ENCODE results near the gene ASB4.
"Not testable (repeated sequence)": the region's sequence is repeated elsewhere in the genome, so short reads cannot be mapped to it uniquely, and the experiment has no call there.

Gene ASB4

GRCh38 chr7:95485391-95486123, at the start of gene ASB4:
Gene ASB4 (plus strand): TSS chr7:95485943. CDS start chr7:95485972, 29 bp downstream.
- no peak for DNase-seq

GRCh38 chr7:95436407-95436806, 49.3 kb upstream of the ASB4 start:
- no peak for DNase-seq

GRCh38 chr7:95440394-95441038, 45.2 kb upstream of the ASB4 start:
- no peak for DNase-seq

GRCh38 chr7:95441042-95441823, 44.5 kb upstream of the ASB4 start:
- DNase-seq: no peak

- no peak for DNase-seq
Measured at GRCh38 chr7:95444796-95445195, 40.9 kb upstream of the ASB4 start.

- DNase-seq: no peak
Measured at GRCh38 chr7:95446618-95447017, 39.1 kb upstream of the ASB4 start.

GRCh38 chr7:95454438-95455045, 31.2 kb upstream of the ASB4 start:
- DNase-seq: no peak

GRCh38 chr7:95457947-95458346, 27.8 kb upstream of the ASB4 start:
- DNase-seq: no peak

- not testable (repeated sequence) for DNase-seq
Measured at GRCh38 chr7:95460653-95461052, 25.1 kb upstream of the ASB4 start.

- DNase-seq: no peak
Measured at GRCh38 chr7:95467912-95468607, 17.7 kb upstream of the ASB4 start.

GRCh38 chr7:95469187-95469586, 16.6 kb upstream of the ASB4 start:
- no peak for DNase-seq

GRCh38 chr7:95469848-95470247, 15.9 kb upstream of the ASB4 start:
- peak; percentile 42 for DNase-seq

GRCh38 chr7:95470452-95470851, 15.3 kb upstream of the ASB4 start:
- DNase-seq: no peak

GRCh38 chr7:95471071-95471470, 14.7 kb upstream of the ASB4 start:
- no peak for DNase-seq

- no peak for DNase-seq
Measured at GRCh38 chr7:95472581-95473161, 13.1 kb upstream of the ASB4 start.

GRCh38 chr7:95473276-95473985, 12.3 kb upstream of the ASB4 start:
- peak; percentile 30 for DNase-seq

- no peak for DNase-seq
Measured at GRCh38 chr7:95476072-95476847, 9.5 kb upstream of the ASB4 start.

- DNase-seq: peak; percentile 62
Measured at GRCh38 chr7:95476904-95477594, 8.7 kb upstream of the ASB4 start.

- DNase-seq: no peak
Measured at GRCh38 chr7:95478272-95479037, 7.3 kb upstream of the ASB4 start.
